Spleen (tissue), 11 donors: ENCODE measurements around the gene CYBRD1. TPM values are rescaled to one million over a fixed set of nuclear protein-coding genes. Genes with fewer than 3 reads are reported as not detected.

ENCODE experiments used
- DNase-seq: peaks from one replicate; pipeline ENCODE4 v3.0.0-alpha.2; 2020
- H3K27ac ChIP-seq, 8 donors: fragments of 200-600 bp; sonication (generic) in 7 of 8; 1 replicate in 4 of 8; 2 replicates in 4 of 8; pipeline versions ENCODE4 v1.5.0 to v1.8.0; 2016 to 2021; ENCODE audit warnings: inconsistent platforms in 4 of 8, mild to moderate bottlenecking in 4 of 8, moderate library complexity in 1 of 8
- H3K27me3 ChIP-seq, 7 donors: fragments of 200-600 bp; sonication (generic) in 6 of 7; replicated peaks in 1 of 7; 1 replicate in 4 of 7; 2 replicates in 3 of 7; pipeline versions ENCODE4 v1.5.0 to v1.8.0; 2016 to 2021; ENCODE audit warnings: inconsistent platforms in 3 of 7, mild to moderate bottlenecking in 1 of 7
- H3K36me3 ChIP-seq, 6 donors: fragments of 200-600 bp; sonication (generic) in 5 of 6; 1 replicate in 4 of 6; 2 replicates in 2 of 6; pipeline versions ENCODE4 v1.5.0 to v1.8.0; 2016 to 2021; ENCODE audit warnings: inconsistent platforms in 2 of 6
- H3K4me1 ChIP-seq, 6 donors: fragments of 200-600 bp; sonication (generic) in 5 of 6; 1 replicate in 3 of 6; 2 replicates in 3 of 6; pipeline versions ENCODE4 v1.5.0 to v1.8.0; 2016 to 2021; ENCODE audit warnings: inconsistent platforms in 3 of 6
- H3K4me3 ChIP-seq, 8 donors: fragments of 200-600 bp; sonication (generic) in 7 of 8; 1 replicate in 4 of 8; 2 replicates in 4 of 8; pipeline versions ENCODE4 v1.5.0 to v1.8.0; 2016 to 2021; ENCODE audit warnings: inconsistent platforms in 4 of 8, mild to moderate bottlenecking in 4 of 8, moderate library complexity in 2 of 8
- H3K9me3 ChIP-seq, 8 donors: fragments of 200-600 bp; sonication (generic) in 7 of 8; 1 replicate in 4 of 8; 2 replicates in 4 of 8; pipeline versions ENCODE4 v1.5.0 to v1.8.0; 2016 to 2021; ENCODE audit warnings: inconsistent platforms in 4 of 8
- POLR2A ChIP-seq, 3 donors: fragments of 450-650 bp; IDR thresholded peaks; one replicate each; pipeline ENCODE4 v1.5.1; 2017; ENCODE audit warnings: antibody characterized with exemption in 3 of 3, mild to moderate bottlenecking in 1 of 3
- POLR2AphosphoS5 ChIP-seq, 3 donors: sonication (generic); formaldehyde crosslinking; IDR thresholded peaks; one replicate each; pipeline ENCODE4 v1.5.1; 2017; ENCODE audit warnings: antibody characterized with exemption in 3 of 3
- WGBS, 5 donors: extraction: QIAGEN DNeasy Blood & Tissue Kit in 3 of 5; methylation state at CpG; one replicate each; pipeline versions ENCODE4 v1.1.5 to v1.1.7; 2013 to 2018; 5-methylcytosine and 5-hydroxymethylcytosine counted together
- intact Hi-C: fragments of 100-400 bp; cut with DNase I; formaldehyde crosslinking; loops from one replicate; pipeline ENCODE4 v1.15.0; 2023; ENCODE audit warnings: low total_unique reads
- polyA plus RNA-seq, 3 donors: library from polyadenylated mRNA; stranded (reverse); fragments of 200-250 nt; gene quantifications; one replicate each; pipeline ENCODE4 v1.2.1, GENCODE V29; 2013
- total RNA-seq, 7 donors: library from RNA; depleted of rRNA in 3 of 7; stranded (reverse); fragments of >200 nt in 3 of 7; fragmentation: NEBNext Ultra II Directional in 4 of 7; extraction: Animal tissue kit (Norgen Biotek cat#: 25700) in 4 of 7; gene quantifications; one replicate each; pipeline versions ENCODE4 v1.1.0 to v1.2.1, GENCODE V29; 2016 to 2021
- TF ChIP-seq, protein P1 (sequence below), 11 experiments: fragments of 200-600 bp in 7 of 11; fragments of 450-650 bp in 4 of 11; sonication (generic) in 4 of 11; IDR thresholded peaks in 8 of 11; conservative IDR thresholded peaks in 3 of 11; 1 replicate in 7 of 11; 2 replicates in 4 of 11; pipeline versions ENCODE4 v1.4.0 to v1.8.0; 2016 to 2021; ENCODE audit warnings: antibody characterized with exemption in 11 of 11, inconsistent platforms in 4 of 11, mild to moderate bottlenecking in 1 of 11
- donor health status: healthy with polysubstance abuse.
- donor health status: DM: no; HTN: no; CAD: no; lungs with moderate emphysema.
- donor health status: DM: no; HTN: no; CAD: no.
- donor health status: Bipolar disorder and iron deficiency.
- donor health status: healthy.
- donor health status: DM: no; HTN: no; CAD: no.
- donor health status: DM: yes; HTN: yes; CAD: no.

Gene CYBRD1
- total and polyA plus RNA-seq, 10 donors, result 8.2 to 61.7 (median 41.9) TPM

- H3K27me3 ChIP-seq, result no peaks in the 10 kb centered on the region
- 71 to 88% (median 84%) methylated on average over 1 of the region's 1 CpG for WGBS, 5 donors
- H3K27ac ChIP-seq, result no peak overlapping the region
- intact Hi-C loops, result no loop called here
- TF ChIP-seq, protein P1, sequence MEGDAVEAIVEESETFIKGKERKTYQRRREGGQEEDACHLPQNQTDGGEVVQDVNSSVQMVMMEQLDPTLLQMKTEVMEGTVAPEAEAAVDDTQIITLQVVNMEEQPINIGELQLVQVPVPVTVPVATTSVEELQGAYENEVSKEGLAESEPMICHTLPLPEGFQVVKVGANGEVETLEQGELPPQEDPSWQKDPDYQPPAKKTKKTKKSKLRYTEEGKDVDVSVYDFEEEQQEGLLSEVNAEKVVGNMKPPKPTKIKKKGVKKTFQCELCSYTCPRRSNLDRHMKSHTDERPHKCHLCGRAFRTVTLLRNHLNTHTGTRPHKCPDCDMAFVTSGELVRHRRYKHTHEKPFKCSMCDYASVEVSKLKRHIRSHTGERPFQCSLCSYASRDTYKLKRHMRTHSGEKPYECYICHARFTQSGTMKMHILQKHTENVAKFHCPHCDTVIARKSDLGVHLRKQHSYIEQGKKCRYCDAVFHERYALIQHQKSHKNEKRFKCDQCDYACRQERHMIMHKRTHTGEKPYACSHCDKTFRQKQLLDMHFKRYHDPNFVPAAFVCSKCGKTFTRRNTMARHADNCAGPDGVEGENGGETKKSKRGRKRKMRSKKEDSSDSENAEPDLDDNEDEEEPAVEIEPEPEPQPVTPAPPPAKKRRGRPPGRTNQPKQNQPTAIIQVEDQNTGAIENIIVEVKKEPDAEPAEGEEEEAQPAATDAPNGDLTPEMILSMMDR (IDR thresholded peaks at IDR 0.05 in 8 of 11, conservative IDR thresholded peaks at IDR 0.05 in 3 of 11), result no peak
- TF ChIP-seq POLR2A (IDR thresholded peaks at IDR 0.05) (no peak), POLR2AphosphoS5 (IDR thresholded peaks at IDR 0.05) (no peak)
- H3K9me3 ChIP-seq, result peaks cover 0 to 16% (median 7%) of the 10 kb centered on the region in 8 donors
- peaks cover 0 to 57% (median 5%) of the 10 kb centered on the region in 6 donors for H3K36me3 ChIP-seq
- no peak for DNase-seq
- no peak overlapping the region for H3K4me3 ChIP-seq
- peaks cover 0 to 8% (median 0%) of the 10 kb centered on the region in 6 donors for H3K4me1 ChIP-seq
Observed at GRCh38 chr2:171485116-171485515, 37.2 kb upstream of the CYBRD1 start.

- no peak for DNase-seq
- Histone ChIP-seq H3K36me3 (peaks cover 0 to 38% (median 0%) of the 10 kb centered on the region in 6 donors), H3K27ac (no peak overlapping the region), H3K4me1 (peaks cover 0 to under 1% (median 0%) of the 10 kb centered on the region in 6 donors), H3K4me3 (no peak overlapping the region), H3K9me3 (peaks cover 0 to 16% (median 7%) of the 10 kb centered on the region in 8 donors), H3K27me3 (no peaks in the 10 kb centered on the region)
- intact Hi-C loops, result no loop called here
- WGBS, 5 donors, result 94 to 100% (median 96%) methylated on average over 6 of the region's 6 CpGs
- TF ChIP-seq POLR2A (IDR thresholded peaks at IDR 0.05) (no peak), POLR2AphosphoS5 (IDR thresholded peaks at IDR 0.05) (no peak)
- TF ChIP-seq, protein P1 (IDR thresholded peaks at IDR 0.05 in 8 of 11, conservative IDR thresholded peaks at IDR 0.05 in 3 of 11), result no peak
Observed at GRCh38 chr2:171487201-171487600, 35.1 kb upstream of the CYBRD1 start.

DNA sequence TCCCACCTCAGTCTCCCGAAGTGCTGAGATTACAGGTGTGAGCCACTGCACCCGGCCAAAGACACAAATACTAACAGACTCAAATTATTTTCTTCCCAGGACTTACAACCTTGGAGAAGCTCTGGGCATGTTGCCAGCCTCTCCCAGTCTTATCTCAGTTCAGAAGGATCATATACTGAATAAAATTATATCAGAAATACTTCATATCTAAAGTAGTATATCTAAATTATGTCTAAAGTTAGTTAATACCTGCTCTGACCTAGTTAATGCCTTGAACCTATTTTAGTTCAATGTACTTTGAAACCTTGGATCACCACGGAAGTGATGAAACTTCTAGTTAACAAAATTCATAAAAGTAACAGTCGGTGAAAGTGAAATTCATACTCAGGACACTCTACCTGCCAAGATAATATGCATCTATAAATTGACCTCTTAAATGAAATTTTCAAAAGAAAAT, 34.4 kb upstream of the CYBRD1 start:
- Histone ChIP-seq H3K9me3 (peaks cover 0 to 16% (median 7%) of the 10 kb centered on the region in 8 donors), H3K27me3 (no peaks in the 10 kb centered on the region), H3K4me1 (no peaks in the 10 kb centered on the region), H3K4me3 (no peak overlapping the region), H3K36me3 (peaks cover 0 to 32% (median 0%) of the 10 kb centered on the region in 6 donors), H3K27ac (no peak overlapping the region)
- WGBS, 5 donors, result 92 to 94% (median 92%) methylated on average over 4 of the region's 4 CpGs
- intact Hi-C loops, result no loop called here
- TF ChIP-seq POLR2A (IDR thresholded peaks at IDR 0.05) (no peak), POLR2AphosphoS5 (IDR thresholded peaks at IDR 0.05) (no peak)
- TF ChIP-seq, protein P1 (IDR thresholded peaks at IDR 0.05 in 8 of 11, conservative IDR thresholded peaks at IDR 0.05 in 3 of 11), result no peak
- no peak for DNase-seq

- H3K4me1 ChIP-seq, result no peaks in the 10 kb centered on the region
- peaks cover 0 to 16% (median 7%) of the 10 kb centered on the region in 8 donors for H3K9me3 ChIP-seq
- H3K4me3 ChIP-seq, result no peak overlapping the region
- H3K27me3 ChIP-seq, result no peaks in the 10 kb centered on the region
- WGBS, 5 donors, result 85 to 89% (median 89%) methylated on average over 2 of the region's 2 CpGs
- intact Hi-C loops, result no loop called here
- no peak overlapping the region for H3K27ac ChIP-seq
- H3K36me3 ChIP-seq, result peaks cover 0 to 12% (median 0%) of the 10 kb centered on the region in 6 donors
- no peak for TF ChIP-seq POLR2AphosphoS5 (IDR thresholded peaks at IDR 0.05)
- TF ChIP-seq POLR2A (IDR thresholded peaks at IDR 0.05), result no peak
- TF ChIP-seq, protein P1 (IDR thresholded peaks at IDR 0.05 in 8 of 11, conservative IDR thresholded peaks at IDR 0.05 in 3 of 11), result no peak
- no peak for DNase-seq
Observed at GRCh38 chr2:171490577-171490976, 31.7 kb upstream of the CYBRD1 start.
